Hepatocyte (in vitro differentiated cells): Measurements from ENCODE around the gene XDH.

Experiments
- EZH2 ChIP-seq: fragments of 200-600 bp; sonication (generic); IDR thresholded peaks from 2 replicates; pipeline ENCODE4 v1.6.1; 2016; ENCODE audit warnings: antibody characterized with exemption, mild to moderate bottlenecking, borderline replicate concordance
- TF ChIP-seq, protein P1 (sequence below): fragments of 200-600 bp; sonication (generic); IDR thresholded peaks from 2 replicates; pipeline ENCODE4 v1.5.1; 2016; ENCODE audit warnings: antibody characterized with exemption, mild to moderate bottlenecking; ENCODE audit not compliant: poor library complexity

- TF ChIP-seq, protein P1, sequence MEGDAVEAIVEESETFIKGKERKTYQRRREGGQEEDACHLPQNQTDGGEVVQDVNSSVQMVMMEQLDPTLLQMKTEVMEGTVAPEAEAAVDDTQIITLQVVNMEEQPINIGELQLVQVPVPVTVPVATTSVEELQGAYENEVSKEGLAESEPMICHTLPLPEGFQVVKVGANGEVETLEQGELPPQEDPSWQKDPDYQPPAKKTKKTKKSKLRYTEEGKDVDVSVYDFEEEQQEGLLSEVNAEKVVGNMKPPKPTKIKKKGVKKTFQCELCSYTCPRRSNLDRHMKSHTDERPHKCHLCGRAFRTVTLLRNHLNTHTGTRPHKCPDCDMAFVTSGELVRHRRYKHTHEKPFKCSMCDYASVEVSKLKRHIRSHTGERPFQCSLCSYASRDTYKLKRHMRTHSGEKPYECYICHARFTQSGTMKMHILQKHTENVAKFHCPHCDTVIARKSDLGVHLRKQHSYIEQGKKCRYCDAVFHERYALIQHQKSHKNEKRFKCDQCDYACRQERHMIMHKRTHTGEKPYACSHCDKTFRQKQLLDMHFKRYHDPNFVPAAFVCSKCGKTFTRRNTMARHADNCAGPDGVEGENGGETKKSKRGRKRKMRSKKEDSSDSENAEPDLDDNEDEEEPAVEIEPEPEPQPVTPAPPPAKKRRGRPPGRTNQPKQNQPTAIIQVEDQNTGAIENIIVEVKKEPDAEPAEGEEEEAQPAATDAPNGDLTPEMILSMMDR: no peak
- TF ChIP-seq EZH2: no peak
These were observed 26.2 kb upstream of the XDH start for GRCh38 chr2:31440764-31441163.
